HL-60/S4 (cell line): ENCODE results near the gene SOAT1.
"Not testable (repeated sequence)": the region's sequence is repeated elsewhere in the genome, so short reads cannot be mapped to it uniquely, and the experiment has no call there.

Experiments
- in situ Hi-C: fragments of 300-500 bp; cut with MboI; formaldehyde crosslinking; loops from 2 replicates; pipeline ENCODE4 v1.14.3; 2022; ENCODE audit warnings: low sequenced_read_pairs

SOAT1 gene

GRCh38 chr1:179342740-179343404, 49.3 kb downstream of the SOAT1 start:
- in situ Hi-C loops = no loop called here

GRCh38 chr1:179351281-179351680, 57.7 kb downstream of the SOAT1 start:
- in situ Hi-C loops = loop anchor here (25.0 kb wide), 2 partner anchors 264 to 589 kb away; partner anchors contain the start of gene TOR3A

GRCh38 chr1:179352236-179352635, 58.6 kb downstream of the SOAT1 start:
- in situ Hi-C loops = loop anchor here (25.0 kb wide), 2 partner anchors 265 to 590 kb away; partner anchors contain the start of gene TOR3A

GRCh38 chr1:179353546-179353945, 59.9 kb downstream of the SOAT1 start:
- in situ Hi-C loops = loop anchor here (25.0 kb wide), 2 partner anchors 266 to 591 kb away; partner anchors contain the start of gene TOR3A

- in situ Hi-C loops = loop anchor here (25.0 kb wide), 2 partner anchors 274 to 599 kb away; partner anchors contain the start of gene TOR3A
These were observed 68.0 kb downstream of the SOAT1 start for GRCh38 chr1:179361631-179362030.

GRCh38 chr1:179365342-179366092, 71.9 kb downstream of the SOAT1 start, which contains the start of gene AXDND1:
AXDND1 (plus strand) TSS chr1:179365971; CDS start chr1:179366510, 539 bp downstream.
- in situ Hi-C loops = loop anchor here (25.0 kb wide), 2 partner anchors 278 to 603 kb away; partner anchors contain the start of gene TOR3A

- in situ Hi-C loops = loop anchor here (25.0 kb wide), 2 partner anchors 279 to 604 kb away; partner anchors contain the start of gene TOR3A
These were observed 72.7 kb downstream of the SOAT1 start for GRCh38 chr1:179366093-179366800.

GRCh38 chr1:179369751-179370341, 76.2 kb downstream of the SOAT1 start:
- in situ Hi-C loops = loop anchor here (10.0 to 25.0 kb wide), 3 partner anchors 283 to 835 kb away; partner anchors contain the start of gene TOR3A

- in situ Hi-C loops = loop anchor here (10.0 to 25.0 kb wide), 3 partner anchors 285 to 837 kb away; partner anchors contain the start of gene TOR3A
These were observed 78.6 kb downstream of the SOAT1 start for GRCh38 chr1:179372160-179372559.

GRCh38 chr1:179376223-179376622, 82.6 kb downstream of the SOAT1 start:
- in situ Hi-C loops = loop anchor here (10.0 kb wide), 1 partner anchor 841 kb away; no protein-coding TSS in a partner anchor

- in situ Hi-C loops = no loop called here
These were observed 86.7 kb downstream of the SOAT1 start for GRCh38 chr1:179380299-179380698.

GRCh38 chr1:179384027-179384426, 90.4 kb downstream of the SOAT1 start:
- in situ Hi-C loops = no loop called here

- in situ Hi-C loops = no loop called here
These were observed 91.9 kb downstream of the SOAT1 start for GRCh38 chr1:179385510-179385909.

- in situ Hi-C loops = no loop called here
These were observed 100.1 kb downstream of the SOAT1 start for GRCh38 chr1:179393721-179394120.

GRCh38 chr1:179399399-179399798, 105.8 kb downstream of the SOAT1 start:
- in situ Hi-C loops = not testable (repeated sequence)
